NCI-H748 treated with DMSO at 0.1 percent for 48 hours (cell line): ENCODE measurements around the gene CHD9.
"Not testable (repeated sequence)": the region's sequence is repeated elsewhere in the genome, so short reads cannot be mapped to it uniquely, and the experiment has no call there.

Experiments
- DNase-seq: peaks from one replicate; lab custom pipeline; 2025; lab: John Stamatoyannopoulos, UW

The CHD9 gene, protein sequence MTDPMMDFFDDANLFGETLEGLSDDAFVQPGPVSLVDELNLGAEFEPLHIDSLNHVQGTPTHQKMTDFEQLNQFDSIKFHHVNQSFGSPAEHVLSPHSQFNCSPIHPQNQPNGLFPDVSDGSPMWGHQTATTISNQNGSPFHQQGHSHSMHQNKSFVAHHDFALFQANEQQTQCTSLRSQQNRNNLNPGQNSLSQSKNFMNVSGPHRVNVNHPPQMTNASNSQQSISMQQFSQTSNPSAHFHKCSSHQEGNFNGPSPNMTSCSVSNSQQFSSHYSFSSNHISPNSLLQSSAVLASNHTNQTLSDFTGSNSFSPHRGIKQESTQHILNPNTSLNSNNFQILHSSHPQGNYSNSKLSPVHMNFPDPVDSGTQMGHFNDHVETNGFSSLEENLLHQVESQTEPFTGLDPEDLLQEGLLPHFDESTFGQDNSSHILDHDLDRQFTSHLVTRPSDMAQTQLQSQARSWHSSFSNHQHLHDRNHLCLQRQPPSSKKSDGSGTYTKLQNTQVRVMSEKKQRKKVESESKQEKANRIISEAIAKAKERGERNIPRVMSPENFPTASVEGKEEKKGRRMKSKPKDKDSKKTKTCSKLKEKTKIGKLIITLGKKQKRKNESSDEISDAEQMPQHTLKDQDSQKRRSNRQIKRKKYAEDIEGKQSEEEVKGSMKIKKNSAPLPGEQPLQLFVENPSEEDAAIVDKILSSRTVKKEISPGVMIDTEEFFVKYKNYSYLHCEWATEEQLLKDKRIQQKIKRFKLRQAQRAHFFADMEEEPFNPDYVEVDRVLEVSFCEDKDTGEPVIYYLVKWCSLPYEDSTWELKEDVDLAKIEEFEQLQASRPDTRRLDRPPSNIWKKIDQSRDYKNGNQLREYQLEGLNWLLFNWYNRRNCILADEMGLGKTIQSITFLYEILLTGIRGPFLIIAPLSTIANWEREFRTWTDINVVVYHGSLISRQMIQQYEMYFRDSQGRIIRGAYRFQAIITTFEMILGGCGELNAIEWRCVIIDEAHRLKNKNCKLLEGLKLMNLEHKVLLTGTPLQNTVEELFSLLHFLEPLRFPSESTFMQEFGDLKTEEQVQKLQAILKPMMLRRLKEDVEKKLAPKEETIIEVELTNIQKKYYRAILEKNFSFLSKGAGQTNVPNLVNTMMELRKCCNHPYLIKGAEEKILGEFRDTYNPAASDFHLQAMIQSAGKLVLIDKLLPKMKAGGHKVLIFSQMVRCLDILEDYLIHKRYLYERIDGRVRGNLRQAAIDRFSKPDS (N-terminal part only)

DNA sequence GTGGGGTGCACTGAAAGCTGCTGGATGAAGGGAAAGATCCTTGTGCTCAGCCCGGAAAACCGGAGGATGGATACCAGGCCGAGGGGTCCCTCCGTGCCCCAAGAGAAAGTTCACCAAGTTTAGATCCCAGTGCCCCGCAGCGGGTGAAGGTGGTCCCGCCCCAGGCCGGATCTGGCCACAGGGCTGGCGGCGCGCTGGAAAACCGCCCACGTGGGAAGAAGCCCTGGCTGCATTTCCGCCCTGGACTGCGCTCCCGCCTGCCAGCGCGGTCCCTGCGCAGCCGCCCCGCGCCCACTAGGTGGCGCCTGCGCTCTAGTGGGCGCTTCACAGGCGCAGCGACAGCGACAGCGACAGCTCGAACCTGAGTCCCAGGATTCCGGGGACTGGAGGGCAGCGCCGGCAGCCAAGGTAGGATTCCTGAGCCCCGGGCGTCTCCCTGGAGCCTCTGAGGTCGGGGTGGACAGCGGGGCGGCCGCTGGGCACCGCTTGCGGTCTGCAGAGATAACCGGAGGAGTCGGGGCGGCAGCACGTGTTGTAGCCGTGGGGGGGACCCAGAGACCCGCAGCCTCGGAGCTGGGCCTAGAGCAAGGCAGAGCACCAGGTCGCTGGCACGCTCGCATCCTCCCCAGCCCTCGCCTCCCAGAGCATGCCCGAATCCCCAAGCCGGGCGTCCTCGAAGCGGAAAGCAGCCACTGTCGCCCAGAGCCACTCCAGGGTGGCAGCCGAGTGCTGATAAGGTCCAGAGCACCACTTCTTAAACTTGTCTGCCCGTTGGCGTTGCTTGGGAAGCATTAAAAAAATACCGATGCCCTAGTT is at the start of gene CHD9:
Gene CHD9 (plus strand): TSS at position 322 of the 816 bp plus-strand sequence. CDS start 101,099 bp downstream, outside the sequence.
- peak; percentile 52 for DNase-seq

DNA sequence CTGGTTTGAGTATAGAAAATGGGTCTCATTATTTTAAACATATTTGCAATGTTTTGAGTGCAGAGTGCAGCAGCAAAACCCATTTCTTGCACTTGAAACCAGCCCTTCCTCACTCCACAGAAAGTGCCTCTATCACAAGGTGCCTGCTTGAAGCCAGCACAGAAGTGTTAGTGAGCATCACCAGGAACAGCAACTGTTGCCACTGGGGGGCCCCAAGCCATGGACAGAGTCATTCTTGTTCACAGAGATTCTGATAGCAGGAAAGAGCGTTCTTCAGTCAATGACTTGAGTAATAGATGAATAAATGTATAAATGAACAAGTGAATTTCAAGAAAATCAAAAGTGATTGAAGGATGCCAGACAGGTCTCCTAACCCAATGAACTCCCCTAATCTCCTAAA is 47.7 kb upstream of the CHD9 start:
- no peak for DNase-seq

DNA sequence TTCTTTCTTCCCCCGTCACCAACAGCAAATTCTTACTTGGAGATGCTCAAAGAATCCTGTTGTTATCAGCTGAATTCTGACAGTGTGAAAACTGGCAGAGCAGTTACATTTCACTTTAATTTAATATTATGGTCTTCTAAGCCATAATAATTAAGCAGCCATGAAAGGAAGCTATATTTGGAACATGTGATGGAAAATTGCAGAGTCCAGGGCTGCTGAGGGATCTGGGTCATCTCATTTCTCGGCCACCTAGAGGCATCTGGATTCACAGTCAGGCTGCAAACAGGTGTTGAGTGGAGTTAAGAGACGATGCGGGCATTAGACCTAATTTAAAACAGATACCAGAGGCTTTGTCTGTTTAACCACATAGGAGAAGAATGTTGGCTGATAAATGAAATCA is 40.5 kb upstream of the CHD9 start:
- DNase-seq: no peak

DNA sequence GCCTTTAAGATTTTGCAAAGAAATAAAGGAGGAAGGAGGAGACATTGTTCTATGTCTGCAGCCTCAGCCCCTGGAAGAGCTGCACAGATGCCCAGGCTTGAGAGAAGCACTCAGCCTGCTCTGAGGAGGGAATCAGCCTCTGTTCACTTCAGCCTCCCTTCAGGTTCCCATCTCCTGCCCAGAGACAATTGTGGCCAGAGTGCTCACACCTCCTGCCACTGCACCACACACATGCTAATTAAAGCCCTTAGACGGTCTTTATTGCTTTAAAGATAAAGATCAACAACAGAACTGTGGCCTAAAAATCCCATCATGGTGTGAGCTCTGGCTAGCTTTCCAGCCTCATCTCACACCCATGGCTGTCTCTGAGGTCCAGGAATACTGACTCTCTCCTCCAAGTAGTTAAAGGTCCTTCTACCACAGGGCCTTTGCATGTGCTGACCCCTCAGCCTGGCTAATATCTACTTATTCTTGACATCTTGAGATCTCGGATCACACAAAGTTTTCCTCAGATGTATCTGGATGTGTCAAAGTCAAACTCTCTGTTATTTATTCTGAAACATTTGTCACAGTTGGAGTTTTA is 35.9 kb upstream of the CHD9 start:
- no peak for DNase-seq

DNA sequence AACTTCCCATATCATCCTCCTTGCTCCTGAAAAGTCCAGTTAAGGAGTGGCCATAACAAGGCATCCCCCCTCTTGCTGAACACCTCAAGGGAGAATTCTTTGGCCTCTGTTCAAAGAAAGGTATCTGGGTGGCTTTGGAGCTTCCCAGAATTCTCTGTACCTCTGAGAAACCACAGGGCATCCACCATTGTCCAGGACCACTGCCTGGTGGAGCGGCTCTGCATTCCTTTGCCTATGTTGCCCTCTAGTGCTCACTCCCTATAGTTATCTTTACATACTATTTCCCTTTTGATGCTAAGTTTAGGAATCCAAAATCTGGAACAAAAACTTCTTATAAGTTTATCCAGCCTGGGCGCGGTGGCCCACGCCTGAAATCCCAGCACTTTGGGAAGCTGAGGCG is 32.4 kb upstream of the CHD9 start:
- DNase-seq: peak; percentile 56

DNA sequence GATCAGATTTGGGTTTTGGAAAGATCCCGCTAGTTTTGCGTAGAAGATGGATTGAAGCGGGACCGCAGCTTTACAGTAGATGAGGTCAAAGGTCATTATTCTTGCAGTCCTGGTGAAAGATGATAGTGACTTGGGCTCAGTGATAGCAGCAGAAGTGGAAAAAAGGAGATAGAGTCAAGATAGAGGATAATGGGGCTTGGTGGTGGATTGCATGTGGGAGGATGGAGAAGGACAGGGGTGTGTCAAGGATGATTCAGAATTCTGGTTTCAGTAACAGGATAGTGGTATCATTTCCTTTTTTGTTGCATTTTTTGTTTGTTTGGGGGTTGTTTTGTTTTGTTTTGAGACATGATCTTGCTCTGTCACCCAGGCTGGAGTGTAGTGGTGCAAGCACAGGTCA is 30.7 kb upstream of the CHD9 start:
- DNase-seq: no peak

DNA sequence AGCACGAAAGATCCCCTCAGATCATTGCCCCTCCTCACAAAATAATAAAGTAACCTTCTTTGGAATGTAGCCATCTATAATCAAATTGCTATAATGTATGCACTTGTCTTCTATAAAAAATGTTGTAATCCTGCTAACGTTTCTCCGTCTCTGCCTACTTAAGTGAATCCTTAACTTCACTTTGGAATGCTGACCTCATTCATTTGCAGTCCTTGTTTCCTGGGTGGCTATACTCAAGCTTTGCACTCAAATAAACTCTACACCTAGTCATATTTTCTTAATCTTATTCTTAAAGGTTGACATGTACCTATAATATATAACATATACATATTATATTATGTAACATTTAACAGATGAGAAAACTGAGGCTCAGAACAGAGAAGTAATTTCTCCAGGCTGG is 24.8 kb upstream of the CHD9 start:
- DNase-seq: no peak

DNA sequence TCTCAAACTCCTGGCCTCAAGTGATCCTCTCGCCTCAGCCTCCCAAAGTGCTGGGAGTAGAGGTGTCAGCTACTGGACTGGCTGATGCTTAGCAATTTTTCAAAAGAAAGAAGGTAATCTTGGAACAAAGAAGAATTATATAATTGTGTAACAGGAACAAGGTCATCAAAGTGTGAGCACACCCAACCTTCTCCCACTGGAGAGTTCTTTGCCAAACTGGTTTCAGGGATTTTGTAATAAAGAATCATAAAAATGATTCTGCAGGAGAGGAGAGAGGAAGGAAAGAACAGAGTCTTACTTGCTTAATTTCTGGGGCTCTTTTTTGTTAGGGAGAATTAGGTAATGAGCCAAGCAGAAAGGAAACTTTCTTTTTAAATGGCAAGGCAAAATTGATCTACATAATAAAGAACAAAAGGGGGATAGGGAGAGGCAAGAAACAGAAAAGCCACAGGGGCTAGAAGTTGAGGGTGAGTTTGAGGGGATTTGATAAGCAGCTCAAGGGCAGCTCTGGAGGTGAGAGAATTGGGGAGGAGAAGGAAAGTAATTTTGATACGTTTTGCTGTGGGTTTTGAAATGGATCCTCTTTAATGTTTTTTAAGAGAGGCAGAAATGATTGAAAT is 23.4 kb upstream of the CHD9 start:
- no peak for DNase-seq

DNA sequence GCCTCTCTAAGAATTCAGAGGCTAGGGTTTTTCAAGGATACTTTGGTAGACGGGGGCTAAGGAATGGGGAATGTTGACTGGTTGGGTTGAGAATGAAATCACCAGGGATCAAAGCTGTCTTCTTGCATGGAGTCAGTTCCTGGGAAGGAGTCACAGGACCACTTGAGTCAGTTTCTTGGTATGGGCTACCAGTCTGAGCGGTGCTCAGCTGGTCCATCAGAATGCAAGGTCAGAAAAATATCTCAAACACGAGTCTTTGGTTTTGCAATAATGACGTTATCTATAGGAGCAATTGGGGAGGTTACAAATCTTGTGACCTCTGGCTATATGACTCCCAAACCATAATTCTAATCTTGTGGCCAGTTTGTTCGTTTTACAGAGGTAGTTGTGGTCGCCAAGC is 20.5 kb upstream of the CHD9 start:
- DNase-seq: no peak

DNA sequence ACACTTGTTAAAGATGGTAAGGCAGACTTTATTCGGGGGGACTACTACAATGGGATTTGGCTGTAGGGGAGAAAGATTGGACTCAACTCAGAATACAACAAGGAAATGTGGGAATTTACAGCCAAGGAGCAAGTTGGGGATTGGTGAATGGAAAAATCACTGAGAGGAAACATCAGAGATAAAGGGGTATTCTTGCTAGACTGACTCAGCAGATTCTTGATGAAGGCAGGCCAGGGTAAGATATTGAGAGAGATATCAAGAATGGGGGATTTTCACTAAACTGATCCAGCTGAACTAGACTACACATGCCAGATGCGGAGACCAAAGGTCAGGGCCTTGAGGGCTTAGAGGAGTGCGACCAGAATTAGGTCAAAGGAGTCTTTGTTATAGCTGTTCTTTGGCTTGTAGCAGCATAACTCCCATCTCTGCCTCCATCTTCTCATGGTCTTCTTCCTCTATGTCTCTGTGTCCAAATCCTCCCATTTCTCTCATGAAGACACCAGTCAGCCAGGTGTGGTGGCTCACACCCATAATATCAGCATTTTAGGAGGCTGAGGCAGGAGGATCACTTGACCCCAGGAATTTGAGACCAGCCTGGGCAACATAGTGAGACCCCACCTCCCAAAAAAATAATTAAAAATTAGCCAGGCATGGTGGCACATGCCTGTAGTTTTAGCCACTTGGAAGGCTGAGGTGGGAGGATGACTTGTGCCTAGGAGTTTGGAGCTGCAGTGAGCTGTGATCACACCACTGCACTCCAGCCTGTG is 19.4 kb upstream of the CHD9 start:
- no peak for DNase-seq

DNA sequence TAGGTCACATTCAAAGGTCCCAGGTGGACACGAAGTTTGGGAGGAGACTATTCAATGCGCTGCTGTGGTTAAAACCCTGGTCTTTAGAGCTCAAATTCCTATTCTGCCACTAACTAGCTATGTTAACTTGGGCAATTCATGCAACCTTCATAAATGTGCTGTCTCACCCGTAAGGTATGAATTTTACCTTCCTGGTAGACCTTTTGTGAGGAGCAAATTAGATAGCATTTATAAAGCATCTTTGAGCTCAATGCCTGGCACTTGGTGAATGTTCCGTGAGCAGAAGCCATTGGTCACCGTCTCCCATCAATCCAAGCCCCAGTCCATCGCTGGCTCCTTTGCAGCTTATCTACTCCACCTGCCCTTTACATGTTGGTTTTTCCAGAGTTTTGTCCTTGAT is 18.7 kb upstream of the CHD9 start:
- DNase-seq: no peak

DNA sequence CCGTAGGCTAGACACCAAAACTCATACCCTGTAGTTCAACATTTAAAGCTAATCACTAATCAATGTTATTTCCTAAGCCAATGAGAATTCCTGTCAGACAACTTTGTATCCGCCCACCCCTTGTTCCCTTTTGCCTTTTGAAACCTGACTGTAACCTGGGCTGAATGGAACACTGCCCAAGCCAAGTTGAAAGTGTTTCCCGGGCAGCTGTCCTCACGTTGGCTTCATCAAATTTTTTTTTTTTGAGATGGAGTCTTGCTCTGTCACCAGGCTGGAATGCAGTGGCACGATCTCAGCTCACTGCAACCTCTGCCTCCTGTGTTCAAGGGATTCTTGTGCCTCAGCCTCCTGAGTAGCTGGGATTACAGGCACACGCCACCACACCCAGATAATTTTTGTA is 18.1 kb upstream of the CHD9 start:
- DNase-seq: not testable (repeated sequence)

DNA sequence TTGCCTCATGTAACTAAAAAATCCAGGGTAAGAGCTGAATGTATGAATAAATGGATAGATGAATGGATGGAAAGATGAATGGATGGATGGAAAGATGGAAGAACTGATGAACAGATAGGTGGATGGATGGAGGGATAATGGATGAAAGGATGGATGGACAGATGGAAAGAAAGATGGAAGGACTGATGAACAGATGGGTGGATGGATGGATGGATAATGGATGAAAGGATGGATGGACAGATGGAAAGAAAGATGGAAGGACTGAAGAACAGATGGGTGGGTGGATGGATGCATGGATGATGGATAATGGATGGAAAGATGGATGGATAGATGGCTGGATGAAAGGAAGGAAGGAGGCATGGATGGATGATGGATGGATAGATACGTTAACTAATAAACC is 14.0 kb upstream of the CHD9 start:
- no peak for DNase-seq

DNA sequence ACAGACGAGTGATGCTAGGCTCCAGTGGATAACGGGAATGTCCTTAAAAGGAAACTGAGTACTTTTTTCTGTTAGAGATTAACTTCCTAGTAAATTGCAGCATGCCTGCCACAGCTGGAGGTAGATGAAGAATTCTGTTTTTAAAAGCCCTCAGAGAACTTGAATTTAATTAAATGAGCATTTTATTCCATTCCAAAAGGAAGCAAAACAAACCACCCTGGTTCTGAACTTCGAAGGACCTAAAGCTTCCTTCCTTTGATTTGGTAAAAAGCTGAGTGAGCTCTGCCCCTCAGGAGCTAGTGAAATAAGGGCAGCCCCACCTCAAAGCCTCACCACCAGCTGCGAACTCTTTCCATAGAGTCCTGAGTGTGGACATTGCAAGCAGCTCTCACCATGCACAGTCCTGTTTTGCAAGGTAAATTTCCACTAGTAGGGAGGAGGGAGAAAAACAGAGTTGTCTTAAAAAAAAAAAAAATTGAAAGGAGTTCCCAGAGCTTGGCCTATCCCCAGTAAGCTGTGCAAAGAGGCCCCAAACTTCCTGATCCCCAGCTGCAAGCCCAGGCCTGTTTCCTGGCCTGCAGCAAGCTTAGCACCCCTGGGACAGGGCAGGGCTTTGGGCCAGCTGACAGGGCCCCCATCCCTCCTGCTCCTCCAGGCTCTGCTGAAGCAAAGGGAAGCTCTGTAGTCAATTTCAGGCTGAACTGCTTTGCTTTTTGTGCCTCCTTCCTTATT is 13.3 kb upstream of the CHD9 start:
- DNase-seq: no peak

DNA sequence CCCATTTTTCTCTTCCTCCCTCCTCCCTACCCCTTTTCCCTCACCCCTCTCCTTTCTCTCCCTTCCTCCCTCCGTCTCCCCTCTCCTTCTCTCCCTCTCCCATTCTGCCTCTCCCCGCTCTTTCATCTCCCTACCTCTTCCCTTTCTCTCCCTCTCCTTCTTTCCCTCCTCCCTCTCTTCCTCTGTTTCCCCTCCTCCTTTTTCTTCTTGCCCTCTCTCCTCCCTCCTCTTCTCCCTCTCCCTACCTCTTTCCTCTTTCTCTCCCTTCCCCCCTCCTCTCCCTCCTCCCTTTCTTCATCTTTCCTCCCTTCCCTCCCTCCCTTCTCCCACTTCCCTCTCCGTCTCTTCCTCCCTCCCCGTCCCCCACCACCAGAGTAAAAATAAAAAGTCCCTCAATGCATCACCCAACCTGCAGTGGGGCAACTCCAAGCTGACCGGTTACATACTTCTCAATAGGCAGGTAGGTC is 12.5 kb upstream of the CHD9 start:
- DNase-seq: no peak

DNA sequence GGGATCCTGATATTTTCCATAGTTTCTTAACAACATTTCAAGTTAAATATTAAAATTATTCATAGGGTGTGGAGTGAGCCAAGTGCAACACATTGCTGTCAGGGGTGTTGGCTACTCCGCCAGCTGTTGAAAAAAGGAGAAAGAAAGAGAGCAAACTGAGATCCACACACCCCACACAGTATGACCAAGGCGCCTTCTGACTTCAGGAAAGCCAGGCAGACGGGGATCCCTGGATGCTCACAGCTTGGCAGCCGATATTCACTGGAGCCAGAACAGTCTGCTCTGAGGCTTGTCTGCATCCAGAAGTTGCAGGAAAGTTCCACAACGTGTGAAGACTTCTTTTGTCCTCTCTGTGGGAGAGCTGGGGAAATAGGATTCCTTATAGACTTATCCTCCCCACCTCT is 11.4 kb upstream of the CHD9 start:
- DNase-seq: no peak

DNA sequence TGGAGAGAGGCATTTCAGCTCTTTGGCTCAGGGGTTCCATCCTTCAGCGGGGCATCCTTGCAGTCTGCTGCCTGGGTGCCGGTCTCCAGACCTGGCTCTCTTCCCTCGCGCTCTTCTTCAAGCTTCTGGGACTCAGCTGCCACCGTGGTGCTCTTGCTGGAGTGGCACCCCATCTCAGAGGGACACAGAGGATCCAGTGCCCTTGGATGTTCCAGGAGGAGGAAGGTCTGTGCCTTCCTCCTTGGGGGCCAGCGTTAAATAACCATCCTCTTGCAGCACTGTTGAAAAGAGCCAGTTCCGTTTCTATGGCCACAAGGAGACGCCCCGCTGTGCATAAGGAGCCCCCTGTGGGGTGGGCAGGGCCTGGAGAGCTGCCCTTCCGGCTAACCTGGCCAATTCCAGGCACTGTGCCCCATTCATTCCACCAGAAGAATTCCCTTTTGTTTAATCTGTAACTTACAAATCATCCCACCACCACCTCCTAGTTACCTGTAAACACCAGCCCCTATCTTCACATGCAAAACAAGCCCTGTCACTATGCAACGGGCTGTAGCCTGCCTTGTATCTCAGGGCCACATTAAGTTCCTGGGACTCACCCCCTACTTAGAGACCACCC is 10.7 kb upstream of the CHD9 start:
- DNase-seq: no peak

DNA sequence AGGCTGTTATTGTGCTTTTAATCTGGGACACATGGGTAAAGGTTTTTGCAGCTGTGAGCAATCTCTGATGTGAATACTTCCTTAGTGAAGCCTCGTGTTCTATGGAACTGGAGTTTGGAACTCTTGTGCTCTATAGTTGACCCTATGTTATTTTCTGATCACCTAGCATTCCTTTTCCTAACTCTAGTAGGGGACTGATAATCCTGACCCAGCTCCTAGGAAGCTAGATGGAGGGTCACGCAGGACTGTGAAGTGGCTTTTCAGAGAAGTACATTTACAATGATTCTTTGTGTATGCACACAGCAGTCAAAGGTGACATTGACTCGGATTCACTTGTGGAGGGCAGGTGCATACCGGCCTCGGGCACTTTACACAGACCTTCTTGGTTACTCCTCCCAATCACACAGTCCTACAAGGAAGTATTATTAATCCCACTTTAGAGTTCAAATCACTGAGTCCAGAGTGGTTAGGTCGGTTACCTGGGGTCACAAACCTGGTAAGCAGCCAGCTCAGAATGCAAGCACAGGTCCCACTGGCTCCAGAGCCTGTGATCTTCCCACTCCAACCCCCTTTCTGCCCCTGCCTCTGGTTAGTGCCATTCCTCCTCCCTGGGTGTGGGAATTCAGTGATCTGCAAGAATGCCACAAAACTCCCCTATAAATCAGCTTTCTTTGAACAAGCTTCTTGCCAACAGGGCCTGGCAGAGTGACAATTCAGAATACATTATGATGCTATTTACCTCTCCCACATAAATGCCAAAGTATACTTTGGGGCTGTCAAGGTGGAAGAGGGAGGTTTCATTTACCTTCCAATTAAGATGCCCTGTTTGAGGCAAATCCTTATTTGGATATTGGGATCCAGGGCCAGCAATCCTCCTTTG is 9.2 kb upstream of the CHD9 start:
- DNase-seq: no peak
